SH-SY5Y (cell line): Measurements from ENCODE around the gene TCF7L1.

Source experiments
- GATA2 ChIP-seq: IDR thresholded peaks from 2 replicates; pipeline ENCODE4 v1.6.1; 2011; ENCODE audit warnings: mild to moderate bottlenecking, low read depth, low read length
- GATA3 ChIP-seq: IDR thresholded peaks from 2 replicates; pipeline ENCODE4 v1.6.1; 2011; ENCODE audit warnings: low read depth, mild to moderate bottlenecking, low read length, moderate library complexity

DNA sequence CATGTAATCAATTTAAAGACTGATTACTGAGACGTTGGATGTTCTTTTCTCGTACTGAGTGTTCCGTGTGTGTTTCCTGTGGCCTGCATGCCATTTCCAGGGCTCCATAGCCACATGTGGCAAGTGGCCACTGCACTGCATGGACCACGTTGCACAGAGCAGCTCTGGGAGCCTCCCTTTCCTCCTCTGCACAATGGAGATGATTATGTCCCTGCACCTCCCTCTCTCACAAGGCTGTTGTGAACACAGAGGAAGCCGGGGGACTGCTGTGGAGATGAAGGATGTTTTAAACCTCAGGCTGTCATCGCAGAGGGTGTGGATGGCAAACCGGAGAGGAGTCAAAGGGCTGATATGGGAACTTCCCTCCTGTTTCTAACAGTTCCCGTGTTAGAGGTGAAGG lies 106.9 kb downstream of the TCF7L1 start:
- TF ChIP-seq GATA3 (no peak), GATA2 (no peak)
